CD4-positive, alpha-beta T cell (primary cell): ENCODE measurements around the gene RAPGEF3. TPM values are rescaled to one million over a fixed set of nuclear protein-coding genes. Genes with fewer than 3 reads are reported as not detected.

Source experiments
- ATAC-seq: fragments of 200-7000 bp; cut with Tn5 transposase; one replicate; pipeline ENCODE4 v1.10.0; 2022; ENCODE audit warnings: mild to moderate bottlenecking; ENCODE audit not compliant: poor library complexity
- CTCF ChIA-PET: fragments of 350-600 bp; sonication (Branson Sonifier 250); formaldehyde crosslinking; loops from one replicate; lab custom pipeline; 2021; ENCODE audit warnings: antibody characterized with exemption, inconsistent platforms; lab: Charles Lee
- POLR2A ChIA-PET: fragments of 350-600 bp; sonication (Branson Sonifier 250); formaldehyde crosslinking; loops from one replicate; lab custom pipeline; 2021; ENCODE audit warnings: antibody characterized with exemption, inconsistent platforms; lab: Charles Lee
- DNase-seq, 14 experiments: peaks; one replicate each; pipeline ENCODE4 v3.0.0-alpha.2; 2013 to 2020; ENCODE audit warnings: mixed read lengths in 2 of 14
- H3K27ac ChIP-seq, 2 donors: one replicate each; pipeline versions ENCODE4 v1.5.1 to v1.7.0; 2013; ENCODE audit warnings: low read length in 2 of 2, low read depth in 1 of 2, mild to moderate bottlenecking in 1 of 2
- H3K27me3 ChIP-seq, 2 experiments: 1 replicate in 1 of 2; 2 replicates in 1 of 2; pipeline versions ENCODE4 v1.6.1 to v1.7.0; 2013; ENCODE audit warnings: low read length in 2 of 2, control low read depth in 1 of 2, mild to moderate bottlenecking in 1 of 2, moderate library complexity in 1 of 2; ENCODE audit not compliant: insufficient read depth in 2 of 2, control insufficient read depth in 1 of 2
- H3K36me3 ChIP-seq: one replicate; pipeline ENCODE4 v1.6.1; 2013; ENCODE audit warnings: low read length, control low read depth; ENCODE audit not compliant: insufficient read depth
- H3K4me1 ChIP-seq: one replicate; pipeline ENCODE4 v1.6.1; 2013; ENCODE audit warnings: low read length, control low read depth; ENCODE audit not compliant: insufficient read depth
- H3K4me3 ChIP-seq: one replicate; pipeline ENCODE4 v1.5.1; 2013; ENCODE audit warnings: mild to moderate bottlenecking, low read length, moderate library complexity
- H3K9me3 ChIP-seq, 2 experiments: 1 replicate in 1 of 2; 2 replicates in 1 of 2; pipeline versions ENCODE4 v1.6.1 to v1.7.0; 2013; ENCODE audit warnings: low read length in 2 of 2, mild to moderate bottlenecking in 2 of 2, control low read depth in 1 of 2, moderate library complexity in 1 of 2; ENCODE audit not compliant: control insufficient read depth in 1 of 2, insufficient read depth in 1 of 2
- H3K27ac Mint-ChIP-seq: one replicate; pipeline ENCODE4 v1.8.0; 2020; ENCODE audit warnings: mixed read lengths
- H3K27me3 Mint-ChIP-seq: one replicate; pipeline ENCODE4 v1.8.0; 2021; ENCODE audit warnings: mixed read lengths
- H3K36me3 Mint-ChIP-seq: one replicate; pipeline ENCODE4 v1.8.0; 2021; ENCODE audit warnings: low read depth, mixed read lengths
- H3K4me1 Mint-ChIP-seq: one replicate; pipeline ENCODE4 v1.8.0; 2021; ENCODE audit warnings: low read depth, mixed read lengths
- H3K4me3 Mint-ChIP-seq: one replicate; pipeline ENCODE4 v1.8.0; 2020; ENCODE audit warnings: mild to moderate bottlenecking, mixed read lengths
- H3K9me3 Mint-ChIP-seq: one replicate; pipeline ENCODE4 v1.8.0; 2020; ENCODE audit warnings: mixed read lengths
- intact Hi-C, 2 experiments: fragments of 100-400 bp; cut with DNase I in 1 of 2; cut with micrococcal nuclease in 1 of 2; formaldehyde crosslinking; loops; one replicate each; pipeline versions ENCODE4 v1.15.1 to v1.9.0; 2023 to 2025; cut with DNase I, micrococcal nuclease
- total RNA-seq, 174 experiments: library from RNA in 2 of 174; stranded (reverse) in 2 of 174; gene quantifications; one replicate each; pipeline ENCODE4 v1.2.3 and lab custom pipeline; 2021 to 2026
- TF ChIP-seq, protein P1 (sequence below): fragments of 200-600 bp; IDR thresholded peaks from one replicate; pipeline ENCODE4 v1.8.0; 2022; ENCODE audit warnings: antibody characterized with exemption, mild to moderate bottlenecking

Gene RAPGEF3
- total RNA-seq, 2 experiments from 2014 or later = 0.17 to 0.33 TPM

DNA sequence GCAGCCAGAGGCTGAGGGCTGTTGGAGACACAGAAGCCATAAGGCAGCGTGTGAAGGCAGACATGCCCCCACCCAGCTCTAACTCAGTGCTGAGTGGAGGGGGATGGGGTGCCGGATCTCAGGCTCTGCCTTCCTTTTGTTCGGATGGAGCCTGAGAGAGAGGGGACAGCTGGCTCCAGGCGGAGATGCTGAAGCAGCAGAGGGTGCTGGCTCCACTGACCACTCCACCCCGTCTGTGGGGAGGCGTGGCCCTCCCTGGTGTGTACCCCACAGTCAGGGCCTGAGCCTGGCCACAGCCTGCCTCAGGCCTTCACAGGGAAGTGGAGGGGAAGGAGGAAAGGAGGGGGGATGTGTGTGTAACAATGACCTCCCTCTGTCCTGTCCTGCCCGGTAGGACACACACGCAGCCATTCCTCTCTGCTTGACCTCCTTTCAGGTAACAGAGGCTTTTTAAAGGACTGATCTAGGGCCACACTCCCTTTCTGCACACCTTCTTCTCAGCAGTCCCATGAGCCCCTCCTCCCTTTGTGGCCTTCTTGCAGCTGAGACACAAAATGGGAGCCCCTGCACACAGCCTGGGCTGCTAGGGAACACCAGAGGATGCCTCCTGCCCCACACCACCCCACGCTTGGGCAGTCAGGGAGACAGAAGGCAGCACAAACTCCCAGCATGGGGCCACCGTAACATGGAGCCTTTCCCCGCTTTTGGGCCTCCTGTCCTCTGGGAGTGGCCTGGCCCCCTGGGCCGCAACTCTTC, 23.8 kb downstream of the RAPGEF3 start:
- no peak overlapping the region for H3K4me3 Mint-ChIP-seq
- H3K4me3 ChIP-seq = no peak overlapping the region
- no peaks in the 10 kb centered on the region for H3K27me3 Mint-ChIP-seq
- DNase-seq (no peak), ATAC-seq (no peak)
- peaks cover 9% of the 10 kb centered on the region for H3K4me1 Mint-ChIP-seq
- no peak overlapping the region for H3K27ac Mint-ChIP-seq
- no peaks in the 10 kb centered on the region for H3K9me3 ChIP-seq
- H3K36me3 ChIP-seq = no peaks in the 10 kb centered on the region
- no peaks in the 10 kb centered on the region for H3K36me3 Mint-ChIP-seq
- intact Hi-C loops = no loop called here
- H3K4me1 ChIP-seq = peaks cover 16% of the 10 kb centered on the region
- ChIA-PET POLR2A (no interaction called here), CTCF (no interaction called here)
- no peaks in the 10 kb centered on the region for H3K9me3 Mint-ChIP-seq
- no peaks in the 10 kb centered on the region for H3K27me3 ChIP-seq
- TF ChIP-seq, protein P1, sequence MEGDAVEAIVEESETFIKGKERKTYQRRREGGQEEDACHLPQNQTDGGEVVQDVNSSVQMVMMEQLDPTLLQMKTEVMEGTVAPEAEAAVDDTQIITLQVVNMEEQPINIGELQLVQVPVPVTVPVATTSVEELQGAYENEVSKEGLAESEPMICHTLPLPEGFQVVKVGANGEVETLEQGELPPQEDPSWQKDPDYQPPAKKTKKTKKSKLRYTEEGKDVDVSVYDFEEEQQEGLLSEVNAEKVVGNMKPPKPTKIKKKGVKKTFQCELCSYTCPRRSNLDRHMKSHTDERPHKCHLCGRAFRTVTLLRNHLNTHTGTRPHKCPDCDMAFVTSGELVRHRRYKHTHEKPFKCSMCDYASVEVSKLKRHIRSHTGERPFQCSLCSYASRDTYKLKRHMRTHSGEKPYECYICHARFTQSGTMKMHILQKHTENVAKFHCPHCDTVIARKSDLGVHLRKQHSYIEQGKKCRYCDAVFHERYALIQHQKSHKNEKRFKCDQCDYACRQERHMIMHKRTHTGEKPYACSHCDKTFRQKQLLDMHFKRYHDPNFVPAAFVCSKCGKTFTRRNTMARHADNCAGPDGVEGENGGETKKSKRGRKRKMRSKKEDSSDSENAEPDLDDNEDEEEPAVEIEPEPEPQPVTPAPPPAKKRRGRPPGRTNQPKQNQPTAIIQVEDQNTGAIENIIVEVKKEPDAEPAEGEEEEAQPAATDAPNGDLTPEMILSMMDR = no peak
- no peak overlapping the region for H3K27ac ChIP-seq

DNA sequence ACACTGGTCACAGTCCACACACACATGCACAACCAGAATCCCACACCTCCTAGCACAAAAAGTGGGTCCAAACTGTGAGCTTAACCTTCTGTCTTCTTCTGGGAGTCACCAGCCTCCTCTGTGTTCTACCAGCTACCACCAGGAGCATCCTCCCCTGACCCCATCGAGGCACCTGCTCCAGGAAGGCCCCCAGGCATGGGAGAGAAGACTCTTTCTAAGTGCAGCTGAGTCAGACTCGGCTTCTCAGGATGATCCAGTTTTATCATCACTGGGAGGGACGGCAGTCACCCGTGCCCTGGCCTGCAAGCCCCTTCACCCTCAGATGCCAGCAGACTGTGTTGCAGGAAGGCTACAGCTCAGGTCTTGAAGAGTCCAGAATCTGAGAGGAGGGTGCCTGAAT, 25.5 kb downstream of the RAPGEF3 start:
- intact Hi-C loops = no loop called here
- Histone ChIP-seq H3K27ac (no peak overlapping the region), H3K4me1 (peaks cover 7% of the 10 kb centered on the region), H3K9me3 (no peaks in the 10 kb centered on the region), H3K27me3 (no peaks in the 10 kb centered on the region), H3K4me3 (no peak overlapping the region), H3K36me3 (no peaks in the 10 kb centered on the region)
- H3K4me1 Mint-ChIP-seq = no peaks in the 10 kb centered on the region
- ChIA-PET CTCF (no interaction called here), POLR2A (no interaction called here)
- H3K9me3 Mint-ChIP-seq = no peaks in the 10 kb centered on the region
- TF ChIP-seq, protein P1 = no peak
- H3K27me3 Mint-ChIP-seq = no peaks in the 10 kb centered on the region
- H3K36me3 Mint-ChIP-seq = no peaks in the 10 kb centered on the region
- no peak overlapping the region for H3K4me3 Mint-ChIP-seq
- DNase-seq (no peak), ATAC-seq (no peak)
- H3K27ac Mint-ChIP-seq = no peak overlapping the region

DNA sequence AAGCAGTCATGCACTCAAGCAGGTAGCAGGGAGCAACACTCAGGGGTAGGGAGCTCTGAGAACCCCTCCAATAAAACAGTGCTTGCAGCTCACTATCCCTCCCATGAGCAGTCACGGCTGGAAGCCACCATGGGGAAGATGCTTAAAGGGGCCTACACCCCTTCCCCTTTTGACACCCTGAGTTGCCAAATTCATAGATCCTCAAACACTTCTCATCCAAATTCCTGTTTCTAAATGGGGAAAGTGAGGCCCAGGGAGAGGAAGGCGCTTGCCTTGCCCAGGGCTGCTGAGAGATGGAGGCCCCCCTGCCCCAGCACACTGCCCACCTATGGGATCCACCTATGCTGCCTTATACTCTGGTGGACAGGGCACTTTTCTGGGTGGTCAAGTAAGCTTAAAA, 26.2 kb downstream of the RAPGEF3 start:
- TF ChIP-seq, protein P1 = no peak
- Histone ChIP-seq H3K9me3 (no peaks in the 10 kb centered on the region), H3K4me1 (peaks cover 7% of the 10 kb centered on the region), H3K27ac (no peak overlapping the region), H3K36me3 (no peaks in the 10 kb centered on the region), H3K27me3 (no peaks in the 10 kb centered on the region), H3K4me3 (no peak overlapping the region)
- ChIA-PET POLR2A (no interaction called here), CTCF (no interaction called here)
- H3K9me3 Mint-ChIP-seq = no peaks in the 10 kb centered on the region
- no peak for DNase-seq
- no peak overlapping the region for H3K4me3 Mint-ChIP-seq
- H3K27me3 Mint-ChIP-seq = no peaks in the 10 kb centered on the region
- intact Hi-C loops = no loop called here
- H3K36me3 Mint-ChIP-seq = no peaks in the 10 kb centered on the region
- H3K27ac Mint-ChIP-seq = no peak overlapping the region
- no peaks in the 10 kb centered on the region for H3K4me1 Mint-ChIP-seq
- ATAC-seq = no peak
